H1 (cell line): ENCODE results near the gene PLEKHN1. TPM values are rescaled to one million over a fixed set of nuclear protein-coding genes. Genes with fewer than 3 reads are reported as not detected.

ENCODE experiments used
- SUZ12 ChIP-seq: fragments of 200-600 bp; sonication (generic); IDR thresholded peaks from 2 replicates; pipeline ENCODE4 v1.6.1; 2012; ENCODE audit warnings: mild to moderate bottlenecking, inconsistent platforms, low read length, moderate library complexity, mixed read lengths
- TAF1 ChIP-seq: IDR thresholded peaks from 2 replicates; pipeline ENCODE4 v1.6.1; 2011; ENCODE audit warnings: mild to moderate bottlenecking, low read depth, low read length
- polyA plus RNA-seq, 7 experiments: library from polyadenylated mRNA; depleted of rRNA in 3 of 7; stranded (reverse) in 5 of 7; unstranded in 2 of 7; fragments of >200 nt in 5 of 7; fragments of 200-250 nt in 2 of 7; gene quantifications; 1 replicate in 5 of 7; 2 replicates in 1 of 7; 4 replicates in 1 of 7; pipeline versions ENCODE4 v1.2.1 to v1.2.3, GENCODE V29; 2011 to 2013; ENCODE audit warnings: missing spikeins in 2 of 7, mixed read lengths in 2 of 7
- total RNA-seq: library from RNA; stranded (reverse); fragmentation: NEBNext Ultra II Directional; extraction: Animal tissue kit (Norgen Biotek cat#: 25700); gene quantifications from 2 replicates; pipeline ENCODE4 v1.2.1, GENCODE V29; 2021

Gene PLEKHN1
- total and polyA plus RNA-seq, 2 of the 8 experiments (the other 6 are each of a cell fraction or from before 2014, with no cell fraction given) = 0.39 to 1.5 TPM

DNA sequence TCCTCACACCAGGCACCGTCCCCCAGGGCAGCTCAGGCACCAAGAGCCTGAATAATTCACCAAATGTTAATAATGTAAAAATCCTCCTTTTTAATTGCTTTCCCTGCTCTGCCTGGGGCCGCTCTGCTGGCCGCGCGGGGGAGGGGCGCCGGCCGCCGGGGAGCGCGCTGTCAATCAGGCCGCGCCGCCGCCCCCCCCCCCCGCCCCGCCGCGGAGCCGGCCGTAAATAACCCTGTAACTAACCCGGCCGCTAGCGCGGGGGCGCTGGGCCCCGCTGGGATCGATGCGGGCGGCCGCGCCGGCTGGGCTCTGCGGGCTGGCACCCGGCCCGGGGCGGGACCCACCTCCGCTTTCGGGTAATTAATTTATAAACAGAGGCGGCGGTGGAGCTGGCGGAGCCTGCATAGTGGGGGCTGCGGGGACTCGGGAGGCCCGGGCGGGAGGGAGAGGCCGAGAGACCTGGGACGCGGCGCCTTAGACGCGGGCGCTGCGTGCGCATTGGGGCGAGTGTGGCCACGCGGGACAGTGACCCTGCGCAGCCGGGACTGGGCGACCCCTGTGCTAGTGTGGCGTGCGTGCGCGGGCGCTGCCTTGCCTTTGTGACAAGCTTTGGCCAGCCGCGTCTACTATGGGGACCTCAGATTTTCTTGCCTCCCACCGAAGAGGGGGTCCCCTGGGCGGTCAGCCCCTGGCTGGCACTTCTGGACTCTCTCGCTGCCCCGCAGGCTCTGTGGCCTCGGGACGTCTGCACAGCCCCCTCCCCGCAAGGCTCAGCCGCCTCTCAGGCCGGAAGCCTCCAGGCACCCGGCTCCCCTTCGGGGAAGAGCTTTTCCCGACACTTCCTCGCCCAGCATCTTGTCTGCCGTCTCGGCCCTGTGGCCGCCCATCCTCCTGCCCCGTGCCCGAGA is 25.9 kb upstream of the PLEKHN1 start (continued):
- TF ChIP-seq SUZ12 (peak; percentile 85; the same call in 1 of the 2 replicates), TAF1 (no peak)
- TF ChIP-seq, all 59 proteins: peak for 4
